NCI-H82 treated with DMSO at 0.1 percent for 48 hours (cell line): ENCODE results near the gene NKAIN2.
A peak's percentile ranks its signal among the peaks of the same experiment; 100 is the strongest.
"Not testable (repeated sequence)": the region's sequence is repeated elsewhere in the genome, so short reads cannot be mapped to it uniquely, and the experiment has no call there.

Experiments used
- DNase-seq: peaks from one replicate; lab custom pipeline; 2025; ENCODE audit not compliant: unreplicated experiment; lab: John Stamatoyannopoulos, UW

The NKAIN2 gene

DNA sequence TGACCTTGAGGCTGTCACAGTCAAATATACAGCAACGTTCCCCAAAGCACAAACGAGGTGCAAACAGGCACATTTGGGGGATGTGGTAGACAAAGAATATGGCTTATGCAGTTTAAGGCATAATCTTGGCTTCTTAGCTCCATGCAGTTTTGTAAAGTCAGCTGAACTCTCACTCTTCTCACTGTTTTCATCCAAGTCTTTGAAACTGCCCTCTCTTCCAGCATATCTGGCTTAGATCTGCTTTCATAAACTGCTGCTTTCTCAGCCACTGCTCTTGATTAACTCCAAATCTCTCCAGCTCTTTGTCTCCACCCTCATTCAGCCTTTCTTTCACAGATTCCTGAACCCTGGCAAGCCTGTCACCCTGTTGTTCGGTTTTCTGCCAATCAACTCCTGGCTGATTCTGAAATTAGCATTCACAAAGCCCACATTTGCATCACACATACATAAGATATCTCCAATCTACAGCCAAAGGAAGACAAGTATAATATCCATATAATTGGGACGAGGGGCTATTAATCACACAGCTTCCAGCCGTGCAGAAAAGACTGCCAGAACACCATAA, 857.5 kb downstream of the NKAIN2 start:
- DNase-seq, result no peak

DNA sequence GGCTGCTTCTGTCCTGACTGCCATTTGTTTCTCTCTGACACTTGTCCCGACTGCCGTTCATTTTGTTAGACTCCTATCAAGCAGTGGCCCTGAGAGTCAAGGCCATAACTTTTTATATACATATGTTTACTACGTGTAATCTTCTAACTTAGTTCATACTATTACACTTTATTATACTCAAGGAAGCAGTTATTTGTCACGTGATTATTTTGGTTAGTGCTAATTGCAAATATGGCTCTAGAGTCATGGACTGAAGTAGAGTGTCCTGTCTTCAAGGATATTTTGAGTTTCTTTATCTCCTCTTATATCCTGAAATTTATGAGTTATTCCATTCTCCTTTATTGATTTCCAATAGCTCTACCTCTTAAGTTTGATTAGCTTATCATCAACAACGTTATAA, 864.4 kb downstream of the NKAIN2 start:
- DNase-seq, result no peak

DNA sequence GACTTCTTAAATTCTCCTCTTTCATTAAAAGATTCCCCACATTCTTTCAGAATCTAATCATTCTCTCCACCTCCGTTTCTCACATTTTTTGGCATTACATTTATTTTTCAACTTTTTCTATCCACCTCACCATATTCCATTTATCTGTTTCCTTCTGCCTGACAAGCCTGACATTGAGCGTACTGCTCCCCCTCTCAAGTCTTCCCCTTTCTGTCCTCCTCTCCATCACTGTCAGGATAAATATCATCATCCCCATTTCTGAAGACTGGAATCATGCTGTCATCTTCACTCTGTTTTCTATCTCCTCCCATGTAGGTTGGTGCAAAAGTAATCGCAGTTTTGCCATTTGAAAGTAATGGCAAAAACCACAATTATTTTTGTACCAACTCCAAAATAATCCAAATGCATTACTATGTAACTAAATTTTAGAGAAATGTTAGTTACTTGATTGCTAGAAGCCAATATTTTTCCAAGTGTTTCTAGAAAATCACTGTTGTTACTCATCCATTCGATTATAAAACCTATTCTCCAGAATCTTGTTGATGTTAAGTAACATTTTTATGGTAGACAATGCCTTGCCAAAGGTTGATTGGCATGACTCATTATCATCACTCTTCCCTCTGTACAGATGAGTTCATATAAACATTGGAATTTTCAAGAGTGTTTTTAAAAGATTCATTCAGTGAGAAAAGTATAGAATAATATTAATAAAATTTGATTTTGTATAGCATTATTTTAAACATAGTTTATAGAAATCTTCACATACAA, 866.2 kb downstream of the NKAIN2 start:
- DNase-seq, result no peak

DNA sequence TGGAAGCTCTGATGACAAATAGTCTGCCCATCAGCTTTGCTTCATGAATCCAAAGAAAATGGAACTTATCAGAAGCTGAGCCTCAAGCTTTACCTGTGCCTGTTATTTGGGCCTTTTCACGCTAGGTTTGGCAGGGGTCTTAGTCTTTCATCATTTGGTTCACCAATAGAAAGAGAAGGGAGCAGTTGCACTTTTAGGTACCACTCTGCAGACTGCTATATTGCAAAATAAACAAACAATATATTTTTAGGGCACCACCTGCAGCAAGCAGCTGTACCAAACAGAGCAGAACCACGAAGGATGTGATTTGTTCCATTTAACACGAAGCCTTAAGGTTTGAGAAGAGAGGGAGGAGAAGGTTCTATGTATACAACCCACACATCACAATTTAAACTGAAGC, 867.1 kb downstream of the NKAIN2 start:
- DNase-seq, result no peak

DNA sequence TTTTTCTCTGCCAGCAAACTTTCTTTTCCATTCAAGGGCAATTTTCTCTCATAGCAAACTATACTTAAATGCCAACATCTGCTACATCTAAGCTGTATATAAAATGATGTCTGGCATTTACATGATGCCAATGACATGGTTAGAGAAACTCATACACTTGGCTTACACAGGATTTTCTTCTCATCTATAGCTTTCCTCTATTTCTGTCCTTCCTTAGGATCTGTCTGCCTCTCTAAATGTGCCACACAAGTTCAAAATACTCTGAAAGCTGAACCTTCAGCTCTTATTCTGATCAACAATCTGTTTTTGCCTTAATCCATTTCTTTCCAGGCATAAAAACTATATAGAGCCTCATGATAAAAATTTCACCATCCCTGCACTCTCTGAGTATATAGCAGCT, 867.7 kb downstream of the NKAIN2 start:
- DNase-seq, result no peak

DNA sequence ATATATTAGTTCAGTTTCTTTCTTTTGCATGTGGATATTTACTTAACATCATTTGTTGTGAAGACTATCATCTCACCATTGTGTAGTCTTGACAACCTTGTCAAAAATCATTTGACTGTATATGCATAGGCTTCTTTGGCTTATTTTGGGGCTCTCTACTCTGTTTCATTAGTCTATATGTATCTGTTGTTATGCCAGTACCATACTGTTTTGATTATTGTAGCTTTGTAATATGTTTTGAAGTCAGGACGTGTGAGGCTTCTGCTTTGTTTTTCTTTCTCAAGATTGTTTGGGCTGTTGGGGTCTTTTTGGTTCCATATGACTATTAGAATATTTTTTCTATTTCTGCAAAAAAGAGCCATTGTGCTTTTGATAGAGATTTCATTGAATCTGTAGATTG, 870.4 kb downstream of the NKAIN2 start:
- no peak for DNase-seq

DNA sequence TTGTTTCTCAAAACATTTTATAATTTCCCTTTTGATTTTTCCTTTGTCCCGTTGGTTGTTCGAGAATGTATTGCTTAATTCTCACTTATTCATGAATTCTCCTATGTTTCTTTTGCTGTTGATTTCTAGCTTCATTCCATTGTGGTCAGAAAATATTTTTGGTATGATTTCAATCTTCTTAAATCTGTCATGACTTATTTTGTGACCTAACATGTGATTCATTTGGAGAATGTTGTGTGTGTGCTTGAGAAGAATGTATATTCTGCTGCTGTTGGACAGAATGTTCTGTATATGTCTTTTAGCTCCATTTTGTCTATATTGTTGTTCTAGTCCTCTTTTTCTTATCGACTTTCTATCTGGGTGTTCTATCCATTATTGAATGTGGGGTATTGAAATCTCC, 872.4 kb downstream of the NKAIN2 start:
- no peak for DNase-seq

DNA sequence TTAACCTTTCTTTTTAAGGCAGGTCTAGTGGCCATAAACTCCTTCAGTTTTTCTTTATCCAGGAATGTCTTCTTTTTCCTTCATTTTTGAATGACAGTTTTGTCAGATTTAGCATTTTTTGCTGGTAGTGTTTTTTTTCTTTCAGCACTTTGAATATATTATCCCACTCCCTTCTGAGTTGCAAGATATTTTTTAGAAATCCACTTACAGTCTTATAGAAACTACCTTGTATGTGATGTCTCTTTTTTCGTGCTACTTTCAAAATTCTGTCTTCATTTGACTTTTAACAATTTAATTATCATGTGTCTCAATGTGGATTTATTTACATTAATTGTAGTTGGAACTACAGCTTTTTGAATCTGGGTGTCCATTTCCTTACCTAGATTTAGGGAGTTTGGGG, 874.2 kb downstream of the NKAIN2 start:
- no peak for DNase-seq

DNA sequence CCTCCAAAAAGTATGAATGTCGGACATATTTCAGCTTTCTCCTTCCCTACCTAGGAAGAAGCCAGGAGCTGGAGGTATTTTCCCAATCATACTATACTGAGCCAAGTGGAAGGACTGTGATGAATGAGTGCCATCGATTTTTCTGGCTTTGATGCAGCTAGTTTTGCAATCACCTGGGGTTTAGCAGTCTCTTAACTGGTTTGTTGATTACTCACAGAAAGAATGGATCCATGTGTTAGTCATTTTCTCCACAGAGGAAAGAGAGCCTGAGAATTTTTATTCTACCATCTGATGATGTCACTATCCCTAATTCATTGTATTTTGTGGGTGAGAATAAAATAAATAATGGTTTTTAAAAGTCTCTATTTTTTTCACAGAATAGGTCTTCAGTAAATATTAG, 875.7 kb downstream of the NKAIN2 start:
- no peak for DNase-seq

DNA sequence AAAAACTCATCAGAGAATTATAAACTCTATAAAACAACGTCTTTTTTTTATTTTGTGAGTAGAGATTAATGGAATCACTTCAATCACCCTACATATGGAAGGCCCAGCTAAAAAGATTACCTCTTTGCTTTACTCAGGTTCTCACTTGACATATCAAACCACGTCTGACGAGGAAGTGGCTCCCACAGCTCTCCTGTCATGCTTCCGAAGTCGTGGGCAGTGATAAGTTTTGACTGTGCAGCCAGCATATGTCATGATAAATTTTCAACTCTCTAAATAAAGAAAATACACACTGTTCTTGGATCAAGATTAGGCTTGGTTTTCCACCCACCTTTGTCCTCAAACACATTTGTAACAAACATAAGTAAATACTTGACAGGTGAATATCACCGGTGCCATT, 879.1 kb downstream of the NKAIN2 start:
- no peak for DNase-seq

DNA sequence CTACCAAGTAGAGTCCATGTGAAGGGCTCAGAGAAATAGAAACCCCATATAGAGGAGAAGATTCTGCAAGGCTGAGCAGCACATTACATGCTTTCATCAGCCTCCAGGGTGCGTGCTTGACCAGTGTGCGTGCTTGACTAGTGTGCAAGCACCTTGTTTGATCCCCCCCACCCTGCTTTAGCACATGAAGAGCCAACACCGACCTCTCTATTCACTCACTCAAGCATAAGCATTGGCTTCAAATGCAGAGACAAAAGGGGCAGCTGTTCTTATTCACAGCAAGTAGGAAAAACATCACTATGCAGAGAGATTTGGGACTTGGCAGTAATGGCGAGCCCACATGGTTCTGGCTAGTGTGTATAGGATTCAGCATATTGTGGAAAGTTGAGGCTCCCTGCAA, 879.8 kb downstream of the NKAIN2 start:
- no peak for DNase-seq

DNA sequence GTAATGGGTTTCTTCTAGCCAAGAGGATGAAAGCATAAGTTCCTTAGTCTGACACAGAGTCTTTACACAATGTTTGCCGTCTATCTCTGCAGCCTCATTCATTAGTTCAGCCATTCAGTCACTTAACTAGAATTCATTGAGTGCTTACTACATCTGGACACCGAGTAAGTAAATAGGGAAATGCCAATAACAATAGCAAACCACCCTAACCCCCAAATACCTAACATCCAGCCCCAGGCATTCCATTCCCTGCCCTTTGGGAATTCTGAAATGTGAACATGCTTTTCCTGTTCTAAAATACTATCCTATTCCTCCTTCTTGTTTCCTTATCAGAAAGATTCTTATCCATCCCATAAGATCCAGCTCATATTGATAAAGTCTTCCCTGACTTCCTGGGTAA, 881.0 kb downstream of the NKAIN2 start:
- no peak for DNase-seq

DNA sequence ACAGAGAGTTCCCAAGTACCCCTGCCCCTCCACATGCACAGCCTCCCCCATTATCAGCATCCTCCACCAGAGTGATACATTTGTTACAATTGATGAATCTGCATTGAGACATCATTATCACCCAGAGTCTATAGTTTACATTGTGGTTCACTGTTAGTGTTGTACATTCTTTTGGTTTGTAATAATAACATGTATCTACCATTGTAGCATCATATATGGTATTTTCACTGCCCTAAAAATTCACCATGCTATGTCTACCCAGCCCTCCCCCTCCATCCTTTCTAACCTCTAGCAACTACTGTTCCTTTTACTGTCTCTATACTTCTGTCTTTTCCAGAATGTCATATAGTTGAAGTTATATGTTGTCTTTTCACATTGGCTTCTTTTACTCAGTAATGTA, 884.7 kb downstream of the NKAIN2 start:
- no peak for DNase-seq

DNA sequence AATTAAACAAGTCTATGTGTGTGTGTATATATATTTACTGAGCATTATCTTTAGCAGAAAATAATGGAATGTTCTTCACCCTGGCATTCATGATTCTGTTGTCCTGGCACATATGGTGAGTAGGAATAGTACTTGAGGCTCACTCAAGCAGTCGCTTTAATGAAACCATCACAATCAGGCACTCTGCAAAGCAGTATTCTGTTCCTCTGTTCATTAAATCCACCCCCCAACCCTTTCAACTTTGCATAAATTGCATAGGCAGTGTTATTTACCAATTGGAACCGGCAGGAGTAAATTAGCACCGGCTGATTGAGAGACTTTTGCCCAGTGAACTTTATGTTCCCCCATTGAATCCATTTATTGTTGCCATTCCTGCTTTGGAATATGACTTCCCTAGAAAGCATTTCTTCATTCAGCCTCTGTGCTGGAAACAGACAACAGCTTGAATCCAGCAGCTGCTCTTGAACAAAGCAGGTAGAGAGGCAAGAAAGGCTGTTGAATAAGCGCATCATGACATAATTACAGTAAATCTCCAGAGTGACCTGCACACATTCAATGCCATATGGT, 890.6 kb downstream of the NKAIN2 start:
- peak; percentile 64 for DNase-seq

DNA sequence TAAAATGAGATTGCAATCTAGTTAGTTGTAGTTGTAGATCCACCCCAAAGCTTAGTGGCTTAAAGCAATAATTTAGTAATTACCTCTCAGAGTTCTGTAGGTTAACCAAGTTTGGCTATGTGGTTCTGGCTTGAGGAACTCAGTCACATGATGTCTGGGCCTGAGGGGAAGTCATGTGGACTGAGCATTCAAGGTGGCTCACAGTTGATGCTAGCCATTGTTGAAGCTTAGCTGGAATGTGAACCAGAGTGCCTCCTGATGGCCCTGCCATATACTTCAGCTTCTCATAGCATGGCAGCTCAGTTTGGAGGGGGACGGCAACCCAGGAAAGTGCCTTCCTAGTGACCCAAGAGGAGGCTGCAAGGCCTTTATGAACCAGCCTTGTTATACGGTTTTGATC, 895.4 kb downstream of the NKAIN2 start:
- DNase-seq, result no peak

DNA sequence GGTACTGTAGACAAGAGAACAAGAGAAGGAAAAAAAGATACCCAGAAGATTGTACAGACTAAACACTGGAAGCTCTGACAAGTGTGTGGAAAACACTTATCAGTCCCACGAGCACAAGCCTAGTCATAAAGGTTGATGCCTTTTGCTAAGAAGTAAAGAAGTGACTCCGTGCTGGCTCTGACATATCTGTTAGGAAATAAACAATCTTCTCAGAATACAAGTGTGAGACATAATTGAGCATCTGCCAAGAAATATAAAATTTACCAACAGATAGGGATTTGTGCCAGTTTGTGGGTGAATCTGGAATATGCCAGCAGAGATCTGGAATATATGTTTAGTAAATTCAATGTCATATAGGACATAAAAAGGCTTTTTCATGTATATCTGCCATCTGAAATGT, 899.9 kb downstream of the NKAIN2 start:
- DNase-seq, result no peak

DNA sequence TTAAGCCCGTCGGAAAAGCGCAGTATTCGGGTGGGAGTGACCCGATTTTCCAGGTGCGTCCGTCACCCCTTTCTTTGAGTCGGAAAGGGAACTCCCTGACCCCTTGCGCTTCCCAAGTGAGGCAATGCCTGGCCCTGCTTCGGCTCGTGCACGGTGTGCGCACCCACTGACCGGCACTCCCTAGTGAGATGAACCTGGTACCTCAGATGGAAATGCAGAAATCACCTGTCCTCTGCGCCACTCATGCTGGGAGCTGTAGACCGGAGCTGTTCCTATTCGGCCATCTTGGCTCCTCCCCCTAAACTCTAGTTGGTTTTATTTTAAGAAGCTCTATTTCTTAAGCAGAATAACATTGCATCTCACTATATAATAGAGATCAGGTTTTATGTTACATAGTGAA, 908.9 kb downstream of the NKAIN2 start:
- DNase-seq, result not testable (repeated sequence)

DNA sequence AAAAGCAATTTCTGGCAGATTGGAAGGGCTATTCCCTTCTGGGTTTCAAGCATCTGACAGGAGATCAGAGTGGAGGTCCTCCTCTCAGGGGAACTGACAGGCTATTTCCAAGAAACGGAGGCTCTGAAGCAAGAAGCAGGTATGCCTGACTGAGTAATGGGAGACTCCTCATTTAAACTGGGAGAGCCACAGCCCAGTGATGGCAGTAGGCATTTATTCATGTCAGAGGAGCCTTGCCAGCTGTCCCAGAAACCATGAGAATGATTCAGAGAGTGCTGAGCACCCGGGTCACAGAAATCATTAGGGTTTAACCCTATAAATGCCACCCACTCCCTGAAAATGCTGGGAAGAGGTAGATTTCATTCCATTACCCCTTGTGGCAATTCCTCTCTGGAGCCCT, 911.1 kb downstream of the NKAIN2 start:
- DNase-seq, result no peak

DNA sequence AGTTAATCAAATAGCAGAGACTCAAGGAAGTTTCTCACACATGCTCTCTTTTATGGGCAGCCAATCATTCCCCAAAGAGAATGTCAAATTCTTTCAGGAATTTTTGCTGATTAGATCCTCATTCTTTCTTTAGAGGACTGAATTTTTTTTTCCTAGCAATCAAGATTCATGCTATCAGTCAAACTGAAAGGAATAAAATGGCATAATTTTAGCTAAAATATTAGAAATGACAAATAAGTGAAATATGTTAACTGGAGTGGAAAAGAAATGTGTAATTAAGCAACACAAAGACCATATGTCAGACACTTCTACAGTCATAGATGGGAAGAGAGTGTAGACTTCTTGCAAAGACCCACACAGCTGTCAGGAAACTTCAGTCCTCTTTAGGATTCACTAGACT, 916.2 kb downstream of the NKAIN2 start:
- no peak for DNase-seq

DNA sequence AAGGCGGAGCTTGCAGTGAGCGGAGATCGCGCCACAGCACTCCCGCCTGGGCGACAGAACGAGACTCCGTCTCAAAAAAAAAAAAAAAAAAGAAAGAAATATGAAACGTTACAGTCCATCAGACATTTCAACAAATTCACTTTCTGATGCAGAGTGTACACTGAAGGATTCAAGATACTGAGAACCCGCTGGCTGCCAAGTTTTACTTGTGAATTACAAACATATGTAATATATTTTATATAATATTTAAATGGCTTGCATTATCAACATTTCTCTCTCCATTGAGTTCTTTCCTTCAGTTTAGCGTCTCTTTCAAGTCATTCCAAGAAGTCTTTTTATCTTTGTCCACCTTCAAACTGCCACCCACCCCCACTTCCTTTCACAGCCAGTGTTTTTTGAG, 917.7 kb downstream of the NKAIN2 start:
- DNase-seq, result no peak

DNA sequence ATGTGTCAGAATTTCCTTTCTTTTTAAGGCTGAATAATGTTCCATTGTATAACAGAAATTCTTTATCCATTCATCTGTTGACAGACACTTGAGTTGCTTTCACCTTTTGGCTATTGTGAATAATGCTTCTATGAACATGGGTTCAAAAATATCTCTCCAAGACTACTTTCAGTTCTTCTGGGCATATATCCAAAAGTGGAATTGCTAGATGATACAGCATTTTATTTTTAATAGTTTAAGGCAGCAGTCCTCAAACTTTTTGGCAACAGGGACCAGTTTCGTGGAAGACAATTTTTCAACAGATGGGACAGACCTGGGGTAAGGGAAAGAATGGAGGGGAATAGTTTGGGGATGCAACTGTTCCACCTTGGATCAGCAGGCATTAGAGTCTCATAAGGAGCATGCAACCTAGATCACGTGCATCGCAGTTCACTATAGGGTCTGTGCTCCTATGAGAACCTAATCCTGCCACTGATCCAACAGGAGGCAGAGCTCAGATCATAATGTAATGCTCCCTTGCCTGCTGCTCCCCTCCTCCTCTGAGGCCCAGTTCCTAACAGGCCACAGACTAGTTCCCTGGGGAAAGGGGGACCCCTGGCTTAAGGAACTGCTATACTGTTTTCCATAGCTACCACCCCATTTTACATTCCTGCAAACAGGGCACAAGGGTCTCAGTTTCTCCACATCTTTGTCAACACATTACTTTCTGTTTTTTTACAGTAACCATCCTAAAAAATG, 918.6 kb downstream of the NKAIN2 start:
- DNase-seq, result no peak

DNA sequence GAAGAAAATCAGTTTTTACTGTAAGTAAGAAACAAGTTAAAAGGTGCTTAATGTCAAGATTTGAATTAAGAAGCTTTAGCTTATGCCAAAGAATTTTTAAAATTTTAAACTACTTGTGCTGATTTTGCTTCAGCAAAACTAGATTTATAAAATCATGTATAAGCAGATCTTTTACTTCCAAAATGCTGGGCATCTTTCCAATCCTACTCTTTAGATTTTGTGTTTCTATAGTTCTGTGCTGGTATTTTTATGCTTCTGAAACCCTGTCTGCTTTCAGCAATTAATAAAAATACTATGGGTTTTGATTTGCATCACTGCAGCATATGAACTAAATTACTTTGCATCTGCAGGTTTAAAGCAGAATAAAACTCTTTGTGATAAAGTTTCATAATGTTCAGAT, 920.0 kb downstream of the NKAIN2 start:
- no peak for DNase-seq
